ENCODE data around the gene ADPRS. TPM values are rescaled to one million over a fixed set of nuclear protein-coding genes. Genes with fewer than 3 reads are reported as not detected.

The ADPRS gene
- total and polyA plus RNA-seq, 7 donors, result 20.5 to 56.4 (median 40.2) TPM

GRCh38 chr1:36100376-36100775 is 11.7 kb downstream of the ADPRS start:
- Histone ChIP-seq H3K27me3 (ENCODE audit: insufficient read depth in 3 of 3, low read length in 2 of 3) (no peaks in the 10 kb centered on the region), H3K4me3 (no peak overlapping the region), H3K36me3 (ENCODE audit: insufficient read depth in 1 of 2, low read depth in 1 of 2) (peaks cover 0 to 12% of the 10 kb centered on the region in 2 donors), H3K9me3 (no peaks in the 10 kb centered on the region), H3K4me1 (peaks cover 3% of the 10 kb centered on the region), H3K27ac (no peak overlapping the region)
- DNase-seq (no peak), ATAC-seq (no peak)
- no peak for TF ChIP-seq CTCF (IDR thresholded peaks at IDR 0.05)
- intact Hi-C loops (cut with DNase I), result loop anchor here in 1 of 2 donors (2.0 kb wide), 2 partner anchors 88 to 320 kb away; no protein-coding TSS in a partner anchor
- WGBS, 3 donors, result 69 to 77% (median 77%) methylated on average over 6 of the region's 6 CpGs

DNA sequence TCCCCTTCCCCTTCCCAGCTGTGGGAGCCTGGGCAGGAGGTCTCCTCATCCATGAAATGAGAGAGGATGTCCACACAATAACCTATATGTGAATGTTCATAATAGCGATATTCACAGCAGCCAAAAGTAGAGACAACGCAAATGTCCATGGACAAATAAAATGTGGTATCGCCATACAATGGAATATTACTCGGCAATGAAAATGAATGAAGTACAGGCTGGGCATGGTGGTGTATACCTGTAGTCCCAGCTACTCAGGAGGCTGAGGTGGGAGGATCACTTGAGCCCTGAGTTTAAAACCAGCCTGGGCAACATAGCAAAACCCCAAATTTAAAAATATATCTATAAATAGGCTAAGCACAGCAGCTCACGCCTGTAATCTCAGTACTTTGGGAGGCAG is 12.9 kb downstream of the ADPRS start:
- DNase-seq, result no peak
- WGBS, 3 donors, result 98 to 99% (median 99%) methylated on average over 5 of the region's 5 CpGs
- no peak for ATAC-seq

DNA sequence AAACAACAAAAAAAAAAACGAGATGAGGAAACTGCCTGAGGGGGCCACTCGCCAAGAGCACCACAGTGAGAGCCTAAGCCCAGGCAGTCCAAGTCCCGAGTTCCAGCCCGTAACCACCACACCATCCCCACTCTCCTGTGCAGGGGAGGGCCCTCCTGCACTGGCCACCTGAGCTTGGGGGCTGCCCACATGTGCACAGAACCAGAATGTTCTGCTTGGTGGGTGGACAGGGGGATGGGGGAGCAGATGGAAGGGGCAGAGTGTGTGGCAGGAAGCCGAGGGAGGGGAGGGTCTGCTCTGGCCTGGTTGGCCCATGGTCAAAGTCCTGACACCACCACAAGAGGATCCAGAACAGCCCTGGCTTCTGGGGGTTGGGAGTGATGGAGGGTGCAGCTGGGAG is 17.6 kb downstream of the ADPRS start:
- H3K9me3 ChIP-seq, result no peaks in the 10 kb centered on the region
- DNase-seq, result no peak
- intact Hi-C loops (cut with DNase I), result no loop called here
- H3K4me1 ChIP-seq, result no peaks in the 10 kb centered on the region
- H3K27ac ChIP-seq, result no peak overlapping the region
- no peak for TF ChIP-seq CTCF (IDR thresholded peaks at IDR 0.05)
- H3K4me3 ChIP-seq, result no peak overlapping the region
- no peak for ATAC-seq
- H3K27me3 ChIP-seq (ENCODE audit: insufficient read depth in 3 of 3, low read length in 2 of 3), result no peaks in the 10 kb centered on the region
- H3K36me3 ChIP-seq (ENCODE audit: insufficient read depth in 1 of 2, low read depth in 1 of 2), result no peaks in the 10 kb centered on the region
- WGBS, 3 donors, result 41 to 42% (median 41%) methylated on average over 5 of the region's 5 CpGs

More for the DNA sequence above, 12.9 kb downstream of the ADPRS start:
- no peaks in the 10 kb centered on the region for H3K9me3 ChIP-seq
- no peak overlapping the region for H3K4me3 ChIP-seq
- peaks cover 3% of the 10 kb centered on the region for H3K4me1 ChIP-seq
- intact Hi-C loops (cut with DNase I), result loop anchor here in 1 of 2 donors (2.0 kb wide), 2 partner anchors 87 to 319 kb away; no protein-coding TSS in a partner anchor
- H3K36me3 ChIP-seq (ENCODE audit: insufficient read depth in 1 of 2, low read depth in 1 of 2), result peaks cover 0 to under 1% of the 10 kb centered on the region in 2 donors
- no peak for TF ChIP-seq CTCF (IDR thresholded peaks at IDR 0.05)
- no peak overlapping the region for H3K27ac ChIP-seq
- no peaks in the 10 kb centered on the region for H3K27me3 ChIP-seq (ENCODE audit: insufficient read depth in 3 of 3, low read length in 2 of 3)

- intact Hi-C loops (cut with DNase I), result no loop called here
- Histone ChIP-seq H3K36me3 (ENCODE audit: insufficient read depth in 1 of 2, low read depth in 1 of 2) (no peaks in the 10 kb centered on the region), H3K4me1 (no peaks in the 10 kb centered on the region), H3K4me3 (no peak overlapping the region), H3K27me3 (ENCODE audit: insufficient read depth in 3 of 3, low read length in 2 of 3) (no peaks in the 10 kb centered on the region), H3K9me3 (no peaks in the 10 kb centered on the region), H3K27ac (no peak overlapping the region)
- DNase-seq (no peak), ATAC-seq (no peak)
- no peak for TF ChIP-seq CTCF (IDR thresholded peaks at IDR 0.05)
- WGBS, 3 donors, result 75 to 88% (median 82%) methylated on average over 9 of the region's 9 CpGs
These were observed 18.7 kb downstream of the ADPRS start for GRCh38 chr1:36107394-36107793.

- no peak overlapping the region for H3K27ac ChIP-seq
- DNase-seq, result no peak
- H3K9me3 ChIP-seq, result no peaks in the 10 kb centered on the region
- ATAC-seq, result no peak
- H3K4me3 ChIP-seq, result no peak overlapping the region
- H3K4me1 ChIP-seq, result no peaks in the 10 kb centered on the region
- H3K36me3 ChIP-seq (ENCODE audit: insufficient read depth in 1 of 2, low read depth in 1 of 2), result no peaks in the 10 kb centered on the region
- H3K27me3 ChIP-seq (ENCODE audit: insufficient read depth in 3 of 3, low read length in 2 of 3), result no peaks in the 10 kb centered on the region
- intact Hi-C loops (cut with DNase I), result no loop called here
- WGBS, 3 donors, result 51 to 63% (median 51%) methylated on average over 13 to 14 of the region's 14 CpGs
- no peak for TF ChIP-seq CTCF (IDR thresholded peaks at IDR 0.05)
These were observed 19.6 kb downstream of the ADPRS start for GRCh38 chr1:36108314-36108713.
